GM18867 (cell line): ENCODE results near the gene AMY1A.
"Not testable (repeated sequence)": the region's sequence is repeated elsewhere in the genome, so short reads cannot be mapped to it uniquely, and the experiment has no call there.

ENCODE experiments used
- ATAC-seq: cut with Tn5 transposase; IDR thresholded peaks from one replicate; pipeline ENCODE4 v1.9.1; 2021; ENCODE audit warnings: mild to moderate bottlenecking, moderate library complexity; ENCODE audit not compliant: unreplicated experiment

AMY1A gene

DNA sequence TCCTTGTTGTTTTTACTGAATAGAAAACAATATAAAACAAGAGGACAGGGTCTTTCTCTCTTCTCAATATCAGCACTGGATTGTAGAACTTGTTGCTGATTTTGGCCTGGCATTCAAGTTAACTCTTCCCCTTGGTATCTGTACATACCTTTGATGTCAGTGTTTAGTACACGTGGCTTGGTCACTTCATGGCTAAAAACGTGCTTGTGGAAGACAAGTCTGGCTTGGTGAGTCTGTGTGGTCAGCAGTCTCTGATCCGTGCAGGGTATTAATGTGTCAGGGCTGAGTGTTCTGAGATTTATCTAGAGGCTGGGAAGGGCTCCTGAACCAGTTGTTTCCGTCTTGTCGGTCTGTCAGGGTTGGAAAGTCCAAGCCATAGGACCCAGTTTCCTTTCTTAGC lies at the start of gene AMY1A:
Gene AMY1A, plus strand, starts transcription at position 301 of the 400 bp plus-strand sequence. CDS start 571 bp downstream, outside the sequence.
- ATAC-seq = not testable (repeated sequence)

GRCh38 chr1:103616362-103616761 lies 39.2 kb upstream of the AMY1A start:
- ATAC-seq = no peak

- not testable (repeated sequence) for ATAC-seq
Observed at GRCh38 chr1:103616994-103617477, 38.5 kb upstream of the AMY1A start, which contains the start of gene AMY2A. Gene AMY2A (plus strand): TSS chr1:103617427. CDS start chr1:103617441, 14 bp downstream.

- not testable (repeated sequence) for ATAC-seq
Observed at GRCh38 chr1:103627436-103627835, 28.1 kb upstream of the AMY1A start.

- not testable (repeated sequence) for ATAC-seq
Observed at GRCh38 chr1:103641194-103641593, 14.4 kb upstream of the AMY1A start.

- ATAC-seq = not testable (repeated sequence)
Observed at GRCh38 chr1:103643908-103644307, 11.7 kb upstream of the AMY1A start.

- not testable (repeated sequence) for ATAC-seq
Observed at GRCh38 chr1:103650305-103650704, 5.3 kb upstream of the AMY1A start.

- ATAC-seq = not testable (repeated sequence)
Observed at GRCh38 chr1:103650889-103651288, 4.7 kb upstream of the AMY1A start.

- ATAC-seq = not testable (repeated sequence)
Observed at GRCh38 chr1:103654133-103654532, 1.4 kb upstream of the AMY1A start.

GRCh38 chr1:103676335-103676734 lies 20.8 kb downstream of the AMY1A start:
- ATAC-seq = not testable (repeated sequence)

DNA sequence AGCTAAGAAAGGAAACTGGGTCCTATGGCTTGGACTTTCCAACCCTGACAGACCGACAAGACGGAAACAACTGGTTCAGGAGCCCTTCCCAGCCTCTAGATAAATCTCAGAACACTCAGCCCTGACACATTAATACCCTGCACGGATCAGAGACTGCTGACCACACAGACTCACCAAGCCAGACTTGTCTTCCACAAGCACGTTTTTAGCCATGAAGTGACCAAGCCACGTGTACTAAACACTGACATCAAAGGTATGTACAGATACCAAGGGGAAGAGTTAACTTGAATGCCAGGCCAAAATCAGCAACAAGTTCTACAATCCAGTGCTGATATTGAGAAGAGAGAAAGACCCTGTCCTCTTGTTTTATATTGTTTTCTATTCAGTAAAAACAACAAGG lies 40.5 kb downstream of the AMY1A start, which contains the start of gene AMY1B:
Gene AMY1B, minus strand, starts transcription at position 101 of the 400 bp plus-strand sequence. CDS start 571 bp downstream, outside the sequence.
- ATAC-seq = not testable (repeated sequence)

- not testable (repeated sequence) for ATAC-seq
Observed at GRCh38 chr1:103697430-103697829, 41.9 kb downstream of the AMY1A start.

DNA sequence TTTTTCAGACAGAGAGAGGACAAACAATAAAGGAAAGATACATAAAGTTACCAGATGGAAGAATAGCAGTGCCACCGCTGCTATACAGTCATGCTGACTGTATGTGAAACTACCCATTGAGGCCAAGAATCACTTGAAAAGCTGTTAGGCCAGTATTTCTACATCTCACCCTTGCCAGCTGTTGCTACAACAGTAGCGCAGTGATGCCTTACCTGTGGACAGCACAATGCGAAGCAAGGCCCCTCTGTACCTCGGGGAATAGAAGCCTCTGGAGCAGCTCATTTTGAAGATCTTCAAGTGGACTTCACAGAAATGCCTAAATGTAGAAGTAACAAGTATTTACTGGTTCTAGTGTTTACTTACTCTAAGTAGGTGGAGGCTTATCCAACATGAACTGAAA lies 45.1 kb downstream of the AMY1A start:
- ATAC-seq = not testable (repeated sequence)

DNA sequence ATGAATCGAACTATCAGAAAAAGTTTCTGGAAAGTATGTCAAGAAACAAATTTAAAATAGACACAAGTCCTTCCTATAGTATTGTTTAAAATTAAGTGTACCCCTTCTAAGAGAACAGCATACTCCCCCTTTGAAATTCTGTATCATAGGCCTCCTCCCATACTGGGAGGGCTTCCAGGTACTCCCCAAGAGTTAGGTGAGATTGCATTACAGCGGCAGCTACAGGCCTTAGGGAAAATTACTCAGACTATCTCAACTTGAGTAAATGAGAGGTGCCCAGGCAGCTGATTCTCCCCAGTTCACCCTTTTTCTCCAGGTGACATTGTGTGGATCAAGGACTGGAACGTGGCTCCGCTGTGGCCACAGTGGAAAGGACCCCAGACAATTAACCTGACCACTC lies 45.7 kb downstream of the AMY1A start:
- ATAC-seq = not testable (repeated sequence)

DNA sequence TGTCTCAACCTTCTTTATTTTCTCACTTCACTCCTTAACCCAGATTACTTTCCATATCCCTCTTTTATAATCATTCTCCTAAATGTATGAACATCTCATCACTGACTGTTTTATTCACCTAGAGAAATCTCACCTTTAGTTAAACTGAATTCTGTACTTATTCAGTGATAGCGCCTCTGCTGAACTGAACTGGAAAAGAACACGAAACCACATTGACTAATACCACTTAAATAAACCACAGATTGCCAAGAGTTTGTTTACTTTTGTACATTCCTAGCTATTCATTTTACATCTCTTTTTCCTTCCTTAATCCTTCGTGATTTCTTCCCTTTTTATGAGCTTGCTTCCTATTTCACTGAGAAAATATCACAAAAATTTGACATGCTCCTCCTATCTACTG lies 52.1 kb downstream of the AMY1A start:
- not testable (repeated sequence) for ATAC-seq

DNA sequence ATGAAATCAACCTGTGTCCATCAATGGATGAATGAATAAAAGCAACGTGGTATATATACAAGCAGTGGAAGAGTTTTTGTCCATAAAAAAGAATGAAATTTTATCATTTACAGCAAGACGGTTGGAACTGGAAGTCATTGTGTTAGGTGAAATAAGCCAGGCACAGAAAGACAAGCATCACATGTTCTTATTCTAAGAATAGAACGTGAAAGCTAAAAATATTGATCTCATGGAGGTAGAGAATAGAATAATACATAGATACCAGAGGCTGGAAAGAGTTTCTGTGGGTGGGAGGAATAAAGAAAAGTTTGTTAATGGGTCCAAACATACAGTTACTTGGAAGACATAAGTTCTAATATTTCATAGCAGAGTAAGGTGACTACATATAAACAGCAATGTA lies 54.8 kb downstream of the AMY1A start:
- ATAC-seq = not testable (repeated sequence)
